ENCODE data around the gene SMPX.

DNA sequence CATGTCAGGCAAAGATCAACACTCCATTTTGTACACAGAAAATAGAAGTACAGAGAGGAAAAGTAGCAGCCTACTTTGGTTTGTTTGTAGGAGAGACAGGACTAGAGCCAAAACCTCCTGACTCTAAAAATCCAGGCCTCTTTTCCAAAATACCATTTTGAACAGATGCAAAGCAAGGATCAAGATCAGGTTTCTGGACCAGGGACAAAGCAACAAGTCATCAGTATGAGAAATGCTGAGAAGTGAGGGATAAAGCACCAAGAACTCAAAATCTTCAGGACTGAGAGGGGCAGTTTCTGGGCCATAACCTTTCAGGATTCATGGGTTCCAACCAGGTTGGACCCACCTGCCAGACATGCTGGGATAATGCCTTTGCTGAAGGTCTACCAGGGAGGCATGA lies 44.9 kb upstream of the SMPX start:
- TF ChIP-seq POLR2A (IDR thresholded peaks at IDR 0.05) (no peak), CTCF (IDR thresholded peaks at IDR 0.05) (no peak)
